ENCODE measurements around the gene PIGS. TPM values are rescaled to one million over a fixed set of nuclear protein-coding genes. Genes with fewer than 3 reads are reported as not detected.
A peak's percentile ranks its signal among the peaks of the same experiment; 100 is the strongest.

Gene PIGS
- total and polyA plus RNA-seq, 9 of the 15 experiments (the other 6 are each of a cell fraction or from before 2014, with no cell fraction given): 47.5 to 138 (median 57.6) TPM

GRCh38 chr17:28570716-28571360 is 486 bp downstream of the PIGS start (continued):
- TF ChIP-seq, protein P1, sequence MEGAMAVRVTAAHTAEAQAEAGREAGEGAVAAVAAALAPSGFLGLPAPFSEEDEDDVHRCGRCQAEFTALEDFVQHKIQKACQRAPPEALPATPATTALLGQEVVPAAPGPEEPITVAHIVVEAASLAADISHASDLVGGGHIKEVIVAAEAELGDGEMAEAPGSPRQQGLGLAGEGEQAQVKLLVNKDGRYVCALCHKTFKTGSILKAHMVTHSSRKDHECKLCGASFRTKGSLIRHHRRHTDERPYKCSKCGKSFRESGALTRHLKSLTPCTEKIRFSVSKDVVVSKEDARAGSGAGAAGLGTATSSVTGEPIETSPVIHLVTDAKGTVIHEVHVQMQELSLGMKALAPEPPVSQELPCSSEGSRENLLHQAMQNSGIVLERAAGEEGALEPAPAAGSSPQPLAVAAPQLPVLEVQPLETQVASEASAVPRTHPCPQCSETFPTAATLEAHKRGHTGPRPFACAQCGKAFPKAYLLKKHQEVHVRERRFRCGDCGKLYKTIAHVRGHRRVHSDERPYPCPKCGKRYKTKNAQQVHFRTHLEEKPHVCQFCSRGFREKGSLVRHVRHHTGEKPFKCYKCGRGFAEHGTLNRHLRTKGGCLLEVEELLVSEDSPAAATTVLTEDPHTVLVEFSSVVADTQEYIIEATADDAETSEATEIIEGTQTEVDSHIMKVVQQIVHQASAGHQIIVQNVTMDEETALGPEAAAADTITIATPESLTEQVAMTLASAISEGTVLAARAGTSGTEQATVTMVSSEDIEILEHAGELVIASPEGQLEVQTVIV (CRISPR knock-in tag; IDR thresholded peaks at IDR 0.05; ENCODE audit: borderline replicate concordance): no peak
- TF ChIP-seq FOXM1 (IDR thresholded peaks at IDR 0.05; ENCODE audit: low read depth) (no peak), FOXM1 (CRISPR knock-in tag; IDR thresholded peaks at IDR 0.05; ENCODE audit: low read depth) (no peak), HDAC1 (IDR thresholded peaks at IDR 0.05) (peak in 1 of 2 experiments; percentile 58; a peak in 1 of 4 replicates), ZFX (CRISPR knock-in tag; IDR thresholded peaks at IDR 0.05) (peak; percentile 73; the same call in 1 of the 2 replicates), XRCC3 (IDR thresholded peaks at IDR 0.05) (no peak), MYC (IDR thresholded peaks at IDR 0.05; ENCODE audit: low read depth, low read length) (peak; percentile 33; the same call in 1 of the 2 replicates), MYC (CRISPR knock-in tag; IDR thresholded peaks at IDR 0.05; ENCODE audit: borderline replicate concordance, low read depth) (no peak), L3MBTL2 (IDR thresholded peaks at IDR 0.05) (no peak; the same call in 1 of the 2 replicates), ZNF445 (CRISPR knock-in tag; IDR thresholded peaks at IDR 0.05; ENCODE audit: low read depth) (no peak), UBTF (IDR thresholded peaks at IDR 0.05; ENCODE audit: borderline replicate concordance in 1 of 2, low read depth in 2 of 2, low read length in 2 of 2) (peak; percentile 65 to 84; a peak in 3 of 4 replicates), E2F8 (IDR thresholded peaks at IDR 0.05; ENCODE audit: low read depth, partially characterized antibody) (peak; percentile 60), NKRF (IDR thresholded peaks at IDR 0.05; ENCODE audit: borderline replicate concordance) (0 out of 2 replicates have a peak, but pooled peaks have one; percentile 26), YY1 (IDR thresholded peaks at IDR 0.05; ENCODE audit: borderline replicate concordance in 1 of 3, control insufficient read depth in 1 of 3, extremely low read depth in 1 of 3, insufficient read depth in 3 of 3, insufficient read length in 1 of 3, insufficient replicate concordance in 2 of 3, low read depth in 1 of 3, low read length in 2 of 3) (peak in 2 of 3 experiments; percentile 65 to 74)
